Measurements from ENCODE around the gene TWIST1.

The TWIST1 gene

GRCh38 chr7:19095353-19095860, 22.0 kb downstream of the TWIST1 start:
- TF ChIP-seq ZBTB7A (IDR thresholded peaks at IDR 0.05; ENCODE audit: low read depth) (no peak), CEBPB (IDR thresholded peaks at IDR 0.05) (no peak), YY1 (IDR thresholded peaks at IDR 0.05; ENCODE audit: low read depth) (no peak), FOXM1 (IDR thresholded peaks at IDR 0.05; ENCODE audit: borderline replicate concordance, low read depth) (no peak), TCF12 (IDR thresholded peaks at IDR 0.05; ENCODE audit: low read depth) (no peak), TEAD4 (IDR thresholded peaks at IDR 0.05) (no peak), EGR1 (IDR thresholded peaks at IDR 0.05) (no peak), EP300 (IDR thresholded peaks at IDR 0.05; ENCODE audit: borderline replicate concordance) (no peak), TAF1 (IDR thresholded peaks at IDR 0.05; ENCODE audit: low read depth) (no peak), NFIC (IDR thresholded peaks at IDR 0.05) (no peak), CREB1 (IDR thresholded peaks at IDR 0.05; ENCODE audit: low read depth) (no peak), RAD21 (IDR thresholded peaks at IDR 0.05; ENCODE audit: low read depth) (no peak)
- TF ChIP-seq, protein P1, sequence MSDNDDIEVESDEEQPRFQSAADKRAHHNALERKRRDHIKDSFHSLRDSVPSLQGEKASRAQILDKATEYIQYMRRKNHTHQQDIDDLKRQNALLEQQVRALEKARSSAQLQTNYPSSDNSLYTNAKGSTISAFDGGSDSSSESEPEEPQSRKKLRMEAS (IDR thresholded peaks at IDR 0.05): no peak
- TF ChIP-seq, protein P2, sequence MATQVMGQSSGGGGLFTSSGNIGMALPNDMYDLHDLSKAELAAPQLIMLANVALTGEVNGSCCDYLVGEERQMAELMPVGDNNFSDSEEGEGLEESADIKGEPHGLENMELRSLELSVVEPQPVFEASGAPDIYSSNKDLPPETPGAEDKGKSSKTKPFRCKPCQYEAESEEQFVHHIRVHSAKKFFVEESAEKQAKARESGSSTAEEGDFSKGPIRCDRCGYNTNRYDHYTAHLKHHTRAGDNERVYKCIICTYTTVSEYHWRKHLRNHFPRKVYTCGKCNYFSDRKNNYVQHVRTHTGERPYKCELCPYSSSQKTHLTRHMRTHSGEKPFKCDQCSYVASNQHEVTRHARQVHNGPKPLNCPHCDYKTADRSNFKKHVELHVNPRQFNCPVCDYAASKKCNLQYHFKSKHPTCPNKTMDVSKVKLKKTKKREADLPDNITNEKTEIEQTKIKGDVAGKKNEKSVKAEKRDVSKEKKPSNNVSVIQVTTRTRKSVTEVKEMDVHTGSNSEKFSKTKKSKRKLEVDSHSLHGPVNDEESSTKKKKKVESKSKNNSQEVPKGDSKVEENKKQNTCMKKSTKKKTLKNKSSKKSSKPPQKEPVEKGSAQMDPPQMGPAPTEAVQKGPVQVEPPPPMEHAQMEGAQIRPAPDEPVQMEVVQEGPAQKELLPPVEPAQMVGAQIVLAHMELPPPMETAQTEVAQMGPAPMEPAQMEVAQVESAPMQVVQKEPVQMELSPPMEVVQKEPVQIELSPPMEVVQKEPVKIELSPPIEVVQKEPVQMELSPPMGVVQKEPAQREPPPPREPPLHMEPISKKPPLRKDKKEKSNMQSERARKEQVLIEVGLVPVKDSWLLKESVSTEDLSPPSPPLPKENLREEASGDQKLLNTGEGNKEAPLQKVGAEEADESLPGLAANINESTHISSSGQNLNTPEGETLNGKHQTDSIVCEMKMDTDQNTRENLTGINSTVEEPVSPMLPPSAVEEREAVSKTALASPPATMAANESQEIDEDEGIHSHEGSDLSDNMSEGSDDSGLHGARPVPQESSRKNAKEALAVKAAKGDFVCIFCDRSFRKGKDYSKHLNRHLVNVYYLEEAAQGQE (IDR thresholded peaks at IDR 0.05; ENCODE audit: low read depth): no peak
- TF ChIP-seq, protein P3, sequence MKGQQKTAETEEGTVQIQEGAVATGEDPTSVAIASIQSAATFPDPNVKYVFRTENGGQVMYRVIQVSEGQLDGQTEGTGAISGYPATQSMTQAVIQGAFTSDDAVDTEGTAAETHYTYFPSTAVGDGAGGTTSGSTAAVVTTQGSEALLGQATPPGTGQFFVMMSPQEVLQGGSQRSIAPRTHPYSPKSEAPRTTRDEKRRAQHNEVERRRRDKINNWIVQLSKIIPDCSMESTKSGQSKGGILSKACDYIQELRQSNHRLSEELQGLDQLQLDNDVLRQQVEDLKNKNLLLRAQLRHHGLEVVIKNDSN (IDR thresholded peaks at IDR 0.05): no peak

GRCh38 chr7:19094598-19095352, 22.7 kb downstream of the TWIST1 start:
- TF ChIP-seq, protein P2 (IDR thresholded peaks at IDR 0.05; ENCODE audit: low read depth): no peak

DNA sequence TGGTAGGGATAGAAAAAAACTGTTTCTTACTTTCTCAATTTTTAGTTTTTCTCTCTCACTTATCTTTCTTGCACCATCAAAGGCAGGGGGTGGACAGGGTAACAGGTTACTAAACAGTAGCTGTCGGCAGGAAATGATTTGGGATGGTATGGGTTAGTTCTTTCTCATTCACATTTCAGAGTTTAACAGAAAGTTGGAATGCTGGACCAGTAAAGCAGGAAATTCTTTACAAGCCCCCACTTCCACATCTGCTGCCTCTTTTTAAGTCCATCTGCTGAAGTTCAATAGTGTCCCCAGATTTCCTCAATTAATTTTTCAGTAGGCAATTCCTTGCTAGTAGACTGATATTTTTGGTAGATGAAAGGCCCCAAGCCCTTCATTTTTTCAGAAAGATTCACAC, 23.3 kb downstream of the TWIST1 start:
- TF ChIP-seq TEAD4 (IDR thresholded peaks at IDR 0.05) (no peak), EP300 (IDR thresholded peaks at IDR 0.05; ENCODE audit: borderline replicate concordance) (no peak), TAF1 (IDR thresholded peaks at IDR 0.05; ENCODE audit: low read depth) (no peak), CREB1 (IDR thresholded peaks at IDR 0.05; ENCODE audit: low read depth) (no peak), RAD21 (IDR thresholded peaks at IDR 0.05; ENCODE audit: low read depth) (no peak), CEBPB (IDR thresholded peaks at IDR 0.05) (no peak), NFIC (IDR thresholded peaks at IDR 0.05) (no peak), YY1 (IDR thresholded peaks at IDR 0.05; ENCODE audit: low read depth) (no peak), EGR1 (IDR thresholded peaks at IDR 0.05) (no peak), TCF12 (IDR thresholded peaks at IDR 0.05; ENCODE audit: low read depth) (no peak), ZBTB7A (IDR thresholded peaks at IDR 0.05; ENCODE audit: low read depth) (no peak), FOXM1 (IDR thresholded peaks at IDR 0.05; ENCODE audit: borderline replicate concordance, low read depth) (no peak)
- TF ChIP-seq, protein P1 (IDR thresholded peaks at IDR 0.05): no peak
- TF ChIP-seq, protein P2 (IDR thresholded peaks at IDR 0.05; ENCODE audit: low read depth): no peak
- TF ChIP-seq, protein P3 (IDR thresholded peaks at IDR 0.05): no peak

DNA sequence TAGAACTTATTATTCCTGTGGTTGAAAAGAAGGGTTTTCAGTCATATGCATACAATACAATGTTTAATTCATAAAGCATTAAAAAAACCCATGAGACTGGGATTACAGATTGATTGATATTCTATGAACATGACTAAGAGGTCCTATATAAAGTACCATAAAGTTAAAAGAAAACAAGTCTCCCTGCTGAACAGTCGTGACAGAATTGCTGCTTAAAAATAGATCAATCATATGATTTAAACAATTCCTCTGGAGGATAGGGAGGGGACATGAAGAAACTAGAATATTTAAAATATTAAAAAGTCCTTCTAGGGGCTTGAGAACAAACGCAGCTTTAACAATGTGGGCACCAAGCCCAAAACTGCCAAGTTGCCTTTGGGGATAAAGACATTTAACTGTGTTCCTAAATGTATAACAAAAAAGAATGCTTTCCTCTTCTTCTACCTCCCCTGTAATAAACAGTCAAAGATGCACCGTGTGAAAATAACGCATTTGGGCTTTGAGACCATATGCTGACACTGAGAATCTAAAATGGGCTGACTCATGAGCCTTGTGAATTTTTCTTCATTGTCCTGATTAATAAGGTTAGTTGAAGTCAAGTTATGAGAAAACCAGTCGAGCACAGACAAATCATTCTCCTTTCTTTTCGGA, 25.8 kb downstream of the TWIST1 start:
- TF ChIP-seq CEBPB (IDR thresholded peaks at IDR 0.05): no peak
- TF ChIP-seq, protein P2 (IDR thresholded peaks at IDR 0.05; ENCODE audit: low read depth): no peak
- TF ChIP-seq TAF1 (IDR thresholded peaks at IDR 0.05; ENCODE audit: low read depth): no peak
- TF ChIP-seq ZBTB7A (IDR thresholded peaks at IDR 0.05; ENCODE audit: low read depth): no peak
- no peak for TF ChIP-seq RAD21 (IDR thresholded peaks at IDR 0.05; ENCODE audit: low read depth)
- TF ChIP-seq TCF12 (IDR thresholded peaks at IDR 0.05; ENCODE audit: low read depth): no peak
- TF ChIP-seq, protein P1 (IDR thresholded peaks at IDR 0.05): no peak
- no peak for TF ChIP-seq NFIC (IDR thresholded peaks at IDR 0.05)
- no peak for TF ChIP-seq TEAD4 (IDR thresholded peaks at IDR 0.05)
- TF ChIP-seq CREB1 (IDR thresholded peaks at IDR 0.05; ENCODE audit: low read depth): no peak
- no peak for TF ChIP-seq FOXM1 (IDR thresholded peaks at IDR 0.05; ENCODE audit: borderline replicate concordance, low read depth)
- no peak for TF ChIP-seq EGR1 (IDR thresholded peaks at IDR 0.05)
